ENCODE results near the gene HINT3. TPM values are rescaled to one million over a fixed set of nuclear protein-coding genes. Genes with fewer than 3 reads are reported as not detected.

The HINT3 gene
- total and polyA plus RNA-seq, 2 of the 13 experiments (the other 11 are each of a cell fraction or from before 2014, with no cell fraction given), result 3.1 to 22.8 TPM

DNA sequence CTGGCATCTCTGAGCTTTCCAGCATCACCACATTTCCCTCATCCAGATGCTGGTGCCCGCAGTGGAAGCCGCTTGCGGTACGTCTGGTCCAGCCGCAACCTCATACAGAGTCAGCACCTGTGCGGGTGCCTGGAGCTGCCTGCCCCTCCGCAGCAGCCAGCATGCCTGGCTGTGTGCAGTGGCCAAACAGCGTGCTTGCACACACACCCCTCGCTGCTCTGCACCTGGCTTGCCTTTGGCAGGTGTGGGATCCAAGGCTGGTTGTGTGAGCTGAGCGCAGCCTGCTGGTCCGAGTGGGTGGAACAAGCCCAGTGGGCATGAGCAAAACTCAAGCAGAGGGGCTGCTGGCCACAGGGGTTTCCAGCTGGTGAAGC, 3.1 kb upstream of the HINT3 start (continued):
- TF ChIP-seq DBP (CRISPR knock-in tag; IDR thresholded peaks at IDR 0.05; ENCODE audit: not compliant biosample characterization) (no peak), ZNF775 (CRISPR knock-in tag; IDR thresholded peaks at IDR 0.05; ENCODE audit: borderline replicate concordance) (no peak), KAT2B (IDR thresholded peaks at IDR 0.05; ENCODE audit: borderline replicate concordance, low read depth, low read length) (no peak), EP300 (IDR thresholded peaks at IDR 0.05; ENCODE audit: low read depth in 2 of 2, low read length in 2 of 2) (no peak), EP300 (CRISPR knock-in tag; IDR thresholded peaks at IDR 0.05; ENCODE audit: borderline replicate concordance) (no peak), ZHX2 (IDR thresholded peaks at IDR 0.05; ENCODE audit: low read depth) (0 out of 2 replicates have a peak, but pooled peaks have one; percentile 27), ZHX2 (CRISPR knock-in tag; IDR thresholded peaks at IDR 0.05; ENCODE audit: borderline replicate concordance) (no peak), ZNF564 (CRISPR knock-in tag; IDR thresholded peaks at IDR 0.05) (no peak), ZNF639 (CRISPR knock-in tag; conservative IDR thresholded peaks at IDR 0.05) (no peak), TEAD3 (CRISPR knock-in tag; optimal IDR thresholded peaks at IDR 0.05; ENCODE audit: borderline replicate concordance) (peak; percentile 52), ZNF17 (CRISPR knock-in tag; IDR thresholded peaks at IDR 0.05) (no peak), ZNF841 (CRISPR knock-in tag; IDR thresholded peaks at IDR 0.05; ENCODE audit: borderline replicate concordance) (no peak), SSRP1 (CRISPR knock-in tag; IDR thresholded peaks at IDR 0.05) (no peak), NRL (CRISPR knock-in tag; IDR thresholded peaks at IDR 0.05; ENCODE audit: borderline replicate concordance) (peak; percentile 55; the same call in 1 of the 2 replicates)
- TF ChIP-seq, protein P1, sequence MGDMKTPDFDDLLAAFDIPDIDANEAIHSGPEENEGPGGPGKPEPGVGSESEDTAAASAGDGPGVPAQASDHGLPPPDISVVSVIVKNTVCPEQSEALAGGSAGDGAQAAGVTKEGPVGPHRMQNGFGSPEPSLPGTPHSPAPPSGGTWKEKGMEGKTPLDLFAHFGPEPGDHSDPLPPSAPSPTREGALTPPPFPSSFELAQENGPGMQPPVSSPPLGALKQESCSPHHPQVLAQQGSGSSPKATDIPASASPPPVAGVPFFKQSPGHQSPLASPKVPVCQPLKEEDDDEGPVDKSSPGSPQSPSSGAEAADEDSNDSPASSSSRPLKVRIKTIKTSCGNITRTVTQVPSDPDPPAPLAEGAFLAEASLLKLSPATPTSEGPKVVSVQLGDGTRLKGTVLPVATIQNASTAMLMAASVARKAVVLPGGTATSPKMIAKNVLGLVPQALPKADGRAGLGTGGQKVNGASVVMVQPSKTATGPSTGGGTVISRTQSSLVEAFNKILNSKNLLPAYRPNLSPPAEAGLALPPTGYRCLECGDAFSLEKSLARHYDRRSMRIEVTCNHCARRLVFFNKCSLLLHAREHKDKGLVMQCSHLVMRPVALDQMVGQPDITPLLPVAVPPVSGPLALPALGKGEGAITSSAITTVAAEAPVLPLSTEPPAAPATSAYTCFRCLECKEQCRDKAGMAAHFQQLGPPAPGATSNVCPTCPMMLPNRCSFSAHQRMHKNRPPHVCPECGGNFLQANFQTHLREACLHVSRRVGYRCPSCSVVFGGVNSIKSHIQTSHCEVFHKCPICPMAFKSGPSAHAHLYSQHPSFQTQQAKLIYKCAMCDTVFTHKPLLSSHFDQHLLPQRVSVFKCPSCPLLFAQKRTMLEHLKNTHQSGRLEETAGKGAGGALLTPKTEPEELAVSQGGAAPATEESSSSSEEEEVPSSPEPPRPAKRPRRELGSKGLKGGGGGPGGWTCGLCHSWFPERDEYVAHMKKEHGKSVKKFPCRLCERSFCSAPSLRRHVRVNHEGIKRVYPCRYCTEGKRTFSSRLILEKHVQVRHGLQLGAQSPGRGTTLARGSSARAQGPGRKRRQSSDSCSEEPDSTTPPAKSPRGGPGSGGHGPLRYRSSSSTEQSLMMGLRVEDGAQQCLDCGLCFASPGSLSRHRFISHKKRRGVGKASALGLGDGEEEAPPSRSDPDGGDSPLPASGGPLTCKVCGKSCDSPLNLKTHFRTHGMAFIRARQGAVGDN (CRISPR knock-in tag; IDR thresholded peaks at IDR 0.05), result peak; percentile 87
- TF ChIP-seq, protein P2, sequence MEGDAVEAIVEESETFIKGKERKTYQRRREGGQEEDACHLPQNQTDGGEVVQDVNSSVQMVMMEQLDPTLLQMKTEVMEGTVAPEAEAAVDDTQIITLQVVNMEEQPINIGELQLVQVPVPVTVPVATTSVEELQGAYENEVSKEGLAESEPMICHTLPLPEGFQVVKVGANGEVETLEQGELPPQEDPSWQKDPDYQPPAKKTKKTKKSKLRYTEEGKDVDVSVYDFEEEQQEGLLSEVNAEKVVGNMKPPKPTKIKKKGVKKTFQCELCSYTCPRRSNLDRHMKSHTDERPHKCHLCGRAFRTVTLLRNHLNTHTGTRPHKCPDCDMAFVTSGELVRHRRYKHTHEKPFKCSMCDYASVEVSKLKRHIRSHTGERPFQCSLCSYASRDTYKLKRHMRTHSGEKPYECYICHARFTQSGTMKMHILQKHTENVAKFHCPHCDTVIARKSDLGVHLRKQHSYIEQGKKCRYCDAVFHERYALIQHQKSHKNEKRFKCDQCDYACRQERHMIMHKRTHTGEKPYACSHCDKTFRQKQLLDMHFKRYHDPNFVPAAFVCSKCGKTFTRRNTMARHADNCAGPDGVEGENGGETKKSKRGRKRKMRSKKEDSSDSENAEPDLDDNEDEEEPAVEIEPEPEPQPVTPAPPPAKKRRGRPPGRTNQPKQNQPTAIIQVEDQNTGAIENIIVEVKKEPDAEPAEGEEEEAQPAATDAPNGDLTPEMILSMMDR (CRISPR knock-in tag; IDR thresholded peaks at IDR 0.05), result peak; percentile 99
